ENCODE measurements around the gene KCNF1.

GRCh38 chr2:10877651-10878111 is 34.1 kb upstream of the KCNF1 start:
- TF ChIP-seq EZH2 (IDR thresholded peaks at IDR 0.05; ENCODE audit: insufficient read depth, poor library complexity, severe bottlenecking) = no peak
- TF ChIP-seq EZH2phosphoT487 (IDR thresholded peaks at IDR 0.05; ENCODE audit: insufficient read depth, low read depth) = no peak

Measured in GM23248 (cell line).